WTC11 (cell line): ENCODE data around the gene TAF11L14. TPM values are rescaled to one million over a fixed set of nuclear protein-coding genes. Genes with fewer than 3 reads are reported as not detected.

ENCODE experiments used
- ATAC-seq: fragments of 200-7000 bp; cut with Tn5 transposase; 2 replicates; pipeline ENCODE4 v1.10.0; 2021; ENCODE audit warnings: mild to moderate bottlenecking, moderate library complexity
- CTCF ChIA-PET: fragments of 300-600 bp; sonication (Branson Sonifier 250); formaldehyde crosslinking; loops from one replicate; lab custom pipeline; 2021; ENCODE audit warnings: antibody characterized with exemption; lab: Charles Lee
- POLR2A ChIA-PET: fragments of 350-600 bp; sonication (Branson Sonifier 250); formaldehyde crosslinking; loops from one replicate; lab custom pipeline; 2021; ENCODE audit warnings: antibody characterized with exemption; lab: Charles Lee
- DNase-seq: peaks from one replicate; pipeline ENCODE4 v3.0.0; 2021; ENCODE audit warnings: low spot score
- H3K27ac Mint-ChIP-seq: 2 replicates; pipeline ENCODE4 v1.8.0; 2021; ENCODE audit warnings: mixed read lengths
- H3K27me3 Mint-ChIP-seq: 2 replicates; pipeline ENCODE4 v1.8.0; 2021; ENCODE audit warnings: low read depth, mild to moderate bottlenecking, moderate library complexity, mixed read lengths
- H3K36me3 Mint-ChIP-seq: 2 replicates; pipeline ENCODE4 v1.8.0; 2021; ENCODE audit warnings: mixed read lengths
- H3K4me1 Mint-ChIP-seq: 2 replicates; pipeline ENCODE4 v1.8.0; 2022; ENCODE audit warnings: mixed read lengths
- H3K4me3 Mint-ChIP-seq: 2 replicates; pipeline ENCODE4 v1.8.0; 2021; ENCODE audit warnings: mild to moderate bottlenecking, moderate library complexity, mixed read lengths
- H3K9me3 Mint-ChIP-seq: 2 replicates; pipeline ENCODE4 v1.8.0; 2021; ENCODE audit warnings: mixed read lengths
- ESRRA ChIP-seq: sonication (generic); formaldehyde crosslinking; IDR thresholded peaks from 2 replicates; pipeline ENCODE4 v1.8.1; 2022; ENCODE audit warnings: mild to moderate bottlenecking, missing genetic modification reagents, borderline replicate concordance
- FOXP1 ChIP-seq: sonication (generic); formaldehyde crosslinking; IDR thresholded peaks from 2 replicates; pipeline ENCODE4 v1.8.0; 2022; ENCODE audit warnings: missing genetic modification reagents, mild to moderate bottlenecking, moderate library complexity, borderline replicate concordance
- GTF2I ChIP-seq: fragments of 250-450 bp; sonication (Bioruptor Pico); conservative IDR thresholded peaks from 2 replicates; pipeline ENCODE4 v1.4.0; 2021; ENCODE audit warnings: mild to moderate bottlenecking
- HMGA2 ChIP-seq: fragments of 250-450 bp; sonication (Bioruptor Pico); IDR thresholded peaks from 2 replicates; pipeline ENCODE4 v1.4.0; 2021; ENCODE audit warnings: mild to moderate bottlenecking, moderate library complexity
- IRF2 ChIP-seq: sonication (generic); formaldehyde crosslinking; IDR thresholded peaks from 2 replicates; pipeline ENCODE4 v1.8.0; 2022; ENCODE audit warnings: low read depth, missing genetic modification reagents, borderline replicate concordance
- JUN ChIP-seq: sonication (generic); formaldehyde crosslinking; IDR thresholded peaks from 2 replicates; pipeline ENCODE4 v1.8.0; 2023; ENCODE audit warnings: mild to moderate bottlenecking, missing genetic modification reagents
- NFE2L1 ChIP-seq: sonication (generic); formaldehyde crosslinking; IDR thresholded peaks from 2 replicates; pipeline ENCODE4 v1.8.1; 2023; ENCODE audit warnings: missing genetic modification reagents
- SMAD3 ChIP-seq: sonication (generic); formaldehyde crosslinking; IDR thresholded peaks from 2 replicates; pipeline ENCODE4 v1.8.0; 2022; ENCODE audit warnings: missing genetic modification reagents, mild to moderate bottlenecking, borderline replicate concordance
- total RNA-seq: library from RNA; stranded (reverse); gene quantifications from 3 replicates; pipeline ENCODE4 v1.2.3, GENCODE V29; 2021
- TF ChIP-seq, protein P1 (sequence below): sonication (generic); formaldehyde crosslinking; IDR thresholded peaks from 2 replicates; pipeline ENCODE4 v1.8.1; 2023; ENCODE audit warnings: mild to moderate bottlenecking, moderate library complexity, missing genetic modification reagents
- TF ChIP-seq, protein P2 (sequence below): fragments of 250-450 bp; sonication (Bioruptor Pico); IDR thresholded peaks from 2 replicates; pipeline ENCODE4 v1.8.0; 2021; ENCODE audit warnings: mild to moderate bottlenecking
- TF ChIP-seq, protein P3 (sequence below): fragments of 250-450 bp; sonication (Bioruptor Pico); IDR thresholded peaks from 2 replicates; pipeline ENCODE4 v1.9.0; 2021; ENCODE audit warnings: mild to moderate bottlenecking
- TF ChIP-seq, protein P4 (sequence below): fragments of 250-450 bp; sonication (Bioruptor Pico); IDR thresholded peaks from 2 replicates; pipeline ENCODE4 v2.1.2; 2022; ENCODE audit warnings: mild to moderate bottlenecking, moderate library complexity
- TF ChIP-seq, protein P5 (sequence below): fragments of 250-450 bp; sonication (Bioruptor Pico); IDR thresholded peaks from 2 replicates; pipeline ENCODE4 v1.9.0; 2021; ENCODE audit warnings: mild to moderate bottlenecking
- TF ChIP-seq, protein P6 (sequence below): sonication (generic); formaldehyde crosslinking; IDR thresholded peaks from 2 replicates; pipeline ENCODE4 v1.8.1; 2022; ENCODE audit warnings: mild to moderate bottlenecking, missing genetic modification reagents, moderate library complexity, borderline replicate concordance
- TF ChIP-seq, protein P7 (sequence below): sonication (generic); formaldehyde crosslinking; IDR thresholded peaks from 2 replicates; pipeline ENCODE4 v1.8.1; 2023; ENCODE audit warnings: mild to moderate bottlenecking, missing genetic modification reagents
- TF ChIP-seq, protein P8 (sequence below): sonication (generic); formaldehyde crosslinking; IDR thresholded peaks from 2 replicates; pipeline ENCODE4 v1.8.1; 2023; ENCODE audit warnings: mild to moderate bottlenecking, missing genetic modification reagents
- TF ChIP-seq, protein P9 (sequence below): sonication (generic); formaldehyde crosslinking; conservative IDR thresholded peaks from 2 replicates; pipeline ENCODE4 v1.8.1; 2023; ENCODE audit warnings: mild to moderate bottlenecking, low read depth, missing genetic modification reagents, moderate library complexity

Gene TAF11L14
- total RNA-seq, 1 experiment from 2014 or later: not detected

DNA sequence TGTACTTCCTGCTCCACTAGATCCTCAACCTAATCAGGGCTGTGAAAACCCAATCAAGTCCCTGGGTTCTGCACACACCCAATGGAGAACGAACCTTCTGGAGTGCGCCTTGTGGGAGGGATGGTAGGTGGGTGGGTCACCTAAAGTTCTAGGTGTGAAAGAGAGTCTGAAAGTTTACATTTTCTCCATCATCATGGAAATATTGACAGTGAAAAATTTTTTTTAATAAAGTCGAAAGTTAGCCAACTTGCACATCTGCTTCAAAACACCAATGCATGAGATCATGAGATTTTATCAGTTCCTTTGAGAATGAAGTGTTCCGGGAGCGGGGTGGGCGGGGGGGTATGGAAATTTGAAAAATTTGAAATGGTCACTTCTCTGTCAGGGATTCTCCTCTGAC lies 21.7 kb downstream of the TAF11L14 start:
- CTCF ChIA-PET: no interaction called here
- no peaks in the 10 kb centered on the region for H3K4me1 Mint-ChIP-seq
- peaks cover 3% of the 10 kb centered on the region for H3K9me3 Mint-ChIP-seq
- no peaks in the 10 kb centered on the region for H3K27me3 Mint-ChIP-seq
- DNase-seq (no peak), ATAC-seq (no peak)
- TF ChIP-seq, protein P1, sequence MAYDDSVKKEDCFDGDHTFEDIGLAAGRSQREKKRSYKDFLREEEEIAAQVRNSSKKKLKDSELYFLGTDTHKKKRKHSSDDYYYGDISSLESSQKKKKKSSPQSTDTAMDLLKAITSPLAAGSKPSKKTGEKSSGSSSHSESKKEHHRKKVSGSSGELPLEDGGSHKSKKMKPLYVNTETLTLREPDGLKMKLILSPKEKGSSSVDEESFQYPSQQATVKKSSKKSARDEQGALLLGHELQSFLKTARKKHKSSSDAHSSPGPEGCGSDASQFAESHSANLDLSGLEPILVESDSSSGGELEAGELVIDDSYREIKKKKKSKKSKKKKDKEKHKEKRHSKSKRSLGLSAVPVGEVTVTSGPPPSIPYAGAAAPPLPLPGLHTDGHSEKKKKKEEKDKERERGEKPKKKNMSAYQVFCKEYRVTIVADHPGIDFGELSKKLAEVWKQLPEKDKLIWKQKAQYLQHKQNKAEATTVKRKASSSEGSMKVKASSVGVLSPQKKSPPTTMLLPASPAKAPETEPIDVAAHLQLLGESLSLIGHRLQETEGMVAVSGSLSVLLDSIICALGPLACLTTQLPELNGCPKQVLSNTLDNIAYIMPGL (CRISPR knock-in tag): no peak
- no peak for TF ChIP-seq FOXP1 (CRISPR knock-in tag)
- TF ChIP-seq, protein P2, sequence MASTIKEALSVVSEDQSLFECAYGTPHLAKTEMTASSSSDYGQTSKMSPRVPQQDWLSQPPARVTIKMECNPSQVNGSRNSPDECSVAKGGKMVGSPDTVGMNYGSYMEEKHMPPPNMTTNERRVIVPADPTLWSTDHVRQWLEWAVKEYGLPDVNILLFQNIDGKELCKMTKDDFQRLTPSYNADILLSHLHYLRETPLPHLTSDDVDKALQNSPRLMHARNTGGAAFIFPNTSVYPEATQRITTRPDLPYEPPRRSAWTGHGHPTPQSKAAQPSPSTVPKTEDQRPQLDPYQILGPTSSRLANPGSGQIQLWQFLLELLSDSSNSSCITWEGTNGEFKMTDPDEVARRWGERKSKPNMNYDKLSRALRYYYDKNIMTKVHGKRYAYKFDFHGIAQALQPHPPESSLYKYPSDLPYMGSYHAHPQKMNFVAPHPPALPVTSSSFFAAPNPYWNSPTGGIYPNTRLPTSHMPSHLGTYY (CRISPR knock-in tag): no peak
- no peak for TF ChIP-seq SMAD3 (CRISPR knock-in tag)
- TF ChIP-seq, protein P3, sequence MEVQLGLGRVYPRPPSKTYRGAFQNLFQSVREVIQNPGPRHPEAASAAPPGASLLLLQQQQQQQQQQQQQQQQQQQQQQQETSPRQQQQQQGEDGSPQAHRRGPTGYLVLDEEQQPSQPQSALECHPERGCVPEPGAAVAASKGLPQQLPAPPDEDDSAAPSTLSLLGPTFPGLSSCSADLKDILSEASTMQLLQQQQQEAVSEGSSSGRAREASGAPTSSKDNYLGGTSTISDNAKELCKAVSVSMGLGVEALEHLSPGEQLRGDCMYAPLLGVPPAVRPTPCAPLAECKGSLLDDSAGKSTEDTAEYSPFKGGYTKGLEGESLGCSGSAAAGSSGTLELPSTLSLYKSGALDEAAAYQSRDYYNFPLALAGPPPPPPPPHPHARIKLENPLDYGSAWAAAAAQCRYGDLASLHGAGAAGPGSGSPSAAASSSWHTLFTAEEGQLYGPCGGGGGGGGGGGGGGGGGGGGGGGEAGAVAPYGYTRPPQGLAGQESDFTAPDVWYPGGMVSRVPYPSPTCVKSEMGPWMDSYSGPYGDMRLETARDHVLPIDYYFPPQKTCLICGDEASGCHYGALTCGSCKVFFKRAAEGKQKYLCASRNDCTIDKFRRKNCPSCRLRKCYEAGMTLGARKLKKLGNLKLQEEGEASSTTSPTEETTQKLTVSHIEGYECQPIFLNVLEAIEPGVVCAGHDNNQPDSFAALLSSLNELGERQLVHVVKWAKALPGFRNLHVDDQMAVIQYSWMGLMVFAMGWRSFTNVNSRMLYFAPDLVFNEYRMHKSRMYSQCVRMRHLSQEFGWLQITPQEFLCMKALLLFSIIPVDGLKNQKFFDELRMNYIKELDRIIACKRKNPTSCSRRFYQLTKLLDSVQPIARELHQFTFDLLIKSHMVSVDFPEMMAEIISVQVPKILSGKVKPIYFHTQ (CRISPR knock-in tag): no peak
- TF ChIP-seq, protein P4, sequence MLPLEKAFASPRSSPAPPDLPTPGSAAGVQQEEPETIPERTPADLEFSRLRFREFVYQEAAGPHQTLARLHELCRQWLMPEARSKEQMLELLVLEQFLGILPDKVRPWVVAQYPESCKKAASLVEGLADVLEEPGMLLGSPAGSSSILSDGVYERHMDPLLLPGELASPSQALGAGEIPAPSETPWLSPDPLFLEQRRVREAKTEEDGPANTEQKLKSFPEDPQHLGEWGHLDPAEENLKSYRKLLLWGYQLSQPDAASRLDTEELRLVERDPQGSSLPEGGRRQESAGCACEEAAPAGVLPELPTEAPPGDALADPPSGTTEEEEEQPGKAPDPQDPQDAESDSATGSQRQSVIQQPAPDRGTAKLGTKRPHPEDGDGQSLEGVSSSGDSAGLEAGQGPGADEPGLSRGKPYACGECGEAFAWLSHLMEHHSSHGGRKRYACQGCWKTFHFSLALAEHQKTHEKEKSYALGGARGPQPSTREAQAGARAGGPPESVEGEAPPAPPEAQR (CRISPR knock-in tag): no peak
- TF ChIP-seq NFE2L1: no peak
- TF ChIP-seq IRF2: no peak
- no peak for TF ChIP-seq ESRRA (CRISPR knock-in tag)
- TF ChIP-seq, protein P5, sequence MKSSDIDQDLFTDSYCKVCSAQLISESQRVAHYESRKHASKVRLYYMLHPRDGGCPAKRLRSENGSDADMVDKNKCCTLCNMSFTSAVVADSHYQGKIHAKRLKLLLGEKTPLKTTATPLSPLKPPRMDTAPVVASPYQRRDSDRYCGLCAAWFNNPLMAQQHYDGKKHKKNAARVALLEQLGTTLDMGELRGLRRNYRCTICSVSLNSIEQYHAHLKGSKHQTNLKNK (CRISPR knock-in tag): no peak
- TF ChIP-seq, protein P6, sequence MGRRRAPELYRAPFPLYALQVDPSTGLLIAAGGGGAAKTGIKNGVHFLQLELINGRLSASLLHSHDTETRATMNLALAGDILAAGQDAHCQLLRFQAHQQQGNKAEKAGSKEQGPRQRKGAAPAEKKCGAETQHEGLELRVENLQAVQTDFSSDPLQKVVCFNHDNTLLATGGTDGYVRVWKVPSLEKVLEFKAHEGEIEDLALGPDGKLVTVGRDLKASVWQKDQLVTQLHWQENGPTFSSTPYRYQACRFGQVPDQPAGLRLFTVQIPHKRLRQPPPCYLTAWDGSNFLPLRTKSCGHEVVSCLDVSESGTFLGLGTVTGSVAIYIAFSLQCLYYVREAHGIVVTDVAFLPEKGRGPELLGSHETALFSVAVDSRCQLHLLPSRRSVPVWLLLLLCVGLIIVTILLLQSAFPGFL (CRISPR knock-in tag): no peak
- TF ChIP-seq, protein P7, sequence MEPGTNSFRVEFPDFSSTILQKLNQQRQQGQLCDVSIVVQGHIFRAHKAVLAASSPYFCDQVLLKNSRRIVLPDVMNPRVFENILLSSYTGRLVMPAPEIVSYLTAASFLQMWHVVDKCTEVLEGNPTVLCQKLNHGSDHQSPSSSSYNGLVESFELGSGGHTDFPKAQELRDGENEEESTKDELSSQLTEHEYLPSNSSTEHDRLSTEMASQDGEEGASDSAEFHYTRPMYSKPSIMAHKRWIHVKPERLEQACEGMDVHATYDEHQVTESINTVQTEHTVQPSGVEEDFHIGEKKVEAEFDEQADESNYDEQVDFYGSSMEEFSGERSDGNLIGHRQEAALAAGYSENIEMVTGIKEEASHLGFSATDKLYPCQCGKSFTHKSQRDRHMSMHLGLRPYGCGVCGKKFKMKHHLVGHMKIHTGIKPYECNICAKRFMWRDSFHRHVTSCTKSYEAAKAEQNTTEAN (CRISPR knock-in tag): no peak
- TF ChIP-seq, protein P8, sequence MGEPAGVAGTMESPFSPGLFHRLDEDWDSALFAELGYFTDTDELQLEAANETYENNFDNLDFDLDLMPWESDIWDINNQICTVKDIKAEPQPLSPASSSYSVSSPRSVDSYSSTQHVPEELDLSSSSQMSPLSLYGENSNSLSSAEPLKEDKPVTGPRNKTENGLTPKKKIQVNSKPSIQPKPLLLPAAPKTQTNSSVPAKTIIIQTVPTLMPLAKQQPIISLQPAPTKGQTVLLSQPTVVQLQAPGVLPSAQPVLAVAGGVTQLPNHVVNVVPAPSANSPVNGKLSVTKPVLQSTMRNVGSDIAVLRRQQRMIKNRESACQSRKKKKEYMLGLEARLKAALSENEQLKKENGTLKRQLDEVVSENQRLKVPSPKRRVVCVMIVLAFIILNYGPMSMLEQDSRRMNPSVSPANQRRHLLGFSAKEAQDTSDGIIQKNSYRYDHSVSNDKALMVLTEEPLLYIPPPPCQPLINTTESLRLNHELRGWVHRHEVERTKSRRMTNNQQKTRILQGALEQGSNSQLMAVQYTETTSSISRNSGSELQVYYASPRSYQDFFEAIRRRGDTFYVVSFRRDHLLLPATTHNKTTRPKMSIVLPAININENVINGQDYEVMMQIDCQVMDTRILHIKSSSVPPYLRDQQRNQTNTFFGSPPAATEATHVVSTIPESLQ (CRISPR knock-in tag): no peak
- TF ChIP-seq JUN: no peak
- TF ChIP-seq HMGA2 (CRISPR knock-in tag): no peak
- TF ChIP-seq, protein P9, sequence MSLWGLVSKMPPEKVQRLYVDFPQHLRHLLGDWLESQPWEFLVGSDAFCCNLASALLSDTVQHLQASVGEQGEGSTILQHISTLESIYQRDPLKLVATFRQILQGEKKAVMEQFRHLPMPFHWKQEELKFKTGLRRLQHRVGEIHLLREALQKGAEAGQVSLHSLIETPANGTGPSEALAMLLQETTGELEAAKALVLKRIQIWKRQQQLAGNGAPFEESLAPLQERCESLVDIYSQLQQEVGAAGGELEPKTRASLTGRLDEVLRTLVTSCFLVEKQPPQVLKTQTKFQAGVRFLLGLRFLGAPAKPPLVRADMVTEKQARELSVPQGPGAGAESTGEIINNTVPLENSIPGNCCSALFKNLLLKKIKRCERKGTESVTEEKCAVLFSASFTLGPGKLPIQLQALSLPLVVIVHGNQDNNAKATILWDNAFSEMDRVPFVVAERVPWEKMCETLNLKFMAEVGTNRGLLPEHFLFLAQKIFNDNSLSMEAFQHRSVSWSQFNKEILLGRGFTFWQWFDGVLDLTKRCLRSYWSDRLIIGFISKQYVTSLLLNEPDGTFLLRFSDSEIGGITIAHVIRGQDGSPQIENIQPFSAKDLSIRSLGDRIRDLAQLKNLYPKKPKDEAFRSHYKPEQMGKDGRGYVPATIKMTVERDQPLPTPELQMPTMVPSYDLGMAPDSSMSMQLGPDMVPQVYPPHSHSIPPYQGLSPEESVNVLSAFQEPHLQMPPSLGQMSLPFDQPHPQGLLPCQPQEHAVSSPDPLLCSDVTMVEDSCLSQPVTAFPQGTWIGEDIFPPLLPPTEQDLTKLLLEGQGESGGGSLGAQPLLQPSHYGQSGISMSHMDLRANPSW (CRISPR knock-in tag): no peak
- no peak for TF ChIP-seq GTF2I (CRISPR knock-in tag)
- no peak overlapping the region for H3K27ac Mint-ChIP-seq
- no peaks in the 10 kb centered on the region for H3K36me3 Mint-ChIP-seq
- no peak overlapping the region for H3K4me3 Mint-ChIP-seq
- POLR2A ChIA-PET: no interaction called here
